22Rv1 (cell line): ENCODE measurements around the gene CDH2.

ENCODE experiments used
- H3K27ac ChIP-seq: fragments of 450-650 bp; 2 replicates; pipeline ENCODE4 v1.5.1; 2017
- ZFX ChIP-seq: fragments of 450-650 bp; IDR thresholded peaks from 2 replicates; pipeline ENCODE4 v1.6.1; 2017; ENCODE audit warnings: antibody characterized with exemption, borderline replicate concordance
- TF ChIP-seq, protein P1 (sequence below): fragments of 450-650 bp; IDR thresholded peaks from 2 replicates; pipeline ENCODE4 v1.5.1; 2017; ENCODE audit warnings: mild to moderate bottlenecking

Gene CDH2

DNA sequence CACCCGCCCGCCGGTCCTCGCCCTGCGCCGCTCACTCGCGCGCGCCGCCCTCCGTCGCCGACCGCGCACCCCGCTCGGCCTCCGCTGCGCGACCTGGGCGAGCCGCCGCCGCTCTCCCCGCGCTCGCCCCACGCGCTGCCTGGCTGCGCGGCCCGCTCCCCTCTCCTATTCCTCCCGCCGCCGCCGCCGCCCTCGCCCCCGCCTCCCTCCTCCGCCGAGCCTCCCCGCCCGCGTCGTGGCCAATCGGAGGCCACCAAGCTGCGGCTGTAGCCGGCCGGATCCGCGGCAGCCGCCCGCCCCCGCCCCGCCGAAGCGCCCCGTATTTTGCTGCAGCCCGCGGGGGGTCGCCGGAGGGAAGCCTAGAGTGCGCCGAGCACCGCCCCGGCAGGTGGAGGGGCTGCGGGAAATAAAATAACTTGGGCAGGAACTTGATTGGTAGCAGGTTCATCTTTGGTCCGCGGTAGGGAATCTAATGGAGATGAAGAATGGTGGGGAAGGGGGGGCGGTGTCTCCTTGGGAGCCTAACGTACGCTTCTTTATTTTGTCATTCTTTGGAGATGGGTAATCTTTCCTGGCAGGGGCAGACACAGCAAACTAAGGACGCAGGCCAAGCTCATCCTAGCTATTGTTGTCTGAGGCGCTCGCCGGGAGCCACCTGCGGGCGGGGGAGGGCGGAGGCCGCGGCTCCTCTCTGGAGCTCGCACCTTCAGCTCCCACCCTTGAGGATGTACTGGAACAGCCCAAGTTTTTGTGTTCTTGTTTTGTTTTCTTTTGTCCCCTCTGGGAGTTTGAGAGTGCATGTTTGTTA lies 1.1 kb upstream of the CDH2 start:
- H3K27ac ChIP-seq, result no peak overlapping the region
- TF ChIP-seq, protein P1, sequence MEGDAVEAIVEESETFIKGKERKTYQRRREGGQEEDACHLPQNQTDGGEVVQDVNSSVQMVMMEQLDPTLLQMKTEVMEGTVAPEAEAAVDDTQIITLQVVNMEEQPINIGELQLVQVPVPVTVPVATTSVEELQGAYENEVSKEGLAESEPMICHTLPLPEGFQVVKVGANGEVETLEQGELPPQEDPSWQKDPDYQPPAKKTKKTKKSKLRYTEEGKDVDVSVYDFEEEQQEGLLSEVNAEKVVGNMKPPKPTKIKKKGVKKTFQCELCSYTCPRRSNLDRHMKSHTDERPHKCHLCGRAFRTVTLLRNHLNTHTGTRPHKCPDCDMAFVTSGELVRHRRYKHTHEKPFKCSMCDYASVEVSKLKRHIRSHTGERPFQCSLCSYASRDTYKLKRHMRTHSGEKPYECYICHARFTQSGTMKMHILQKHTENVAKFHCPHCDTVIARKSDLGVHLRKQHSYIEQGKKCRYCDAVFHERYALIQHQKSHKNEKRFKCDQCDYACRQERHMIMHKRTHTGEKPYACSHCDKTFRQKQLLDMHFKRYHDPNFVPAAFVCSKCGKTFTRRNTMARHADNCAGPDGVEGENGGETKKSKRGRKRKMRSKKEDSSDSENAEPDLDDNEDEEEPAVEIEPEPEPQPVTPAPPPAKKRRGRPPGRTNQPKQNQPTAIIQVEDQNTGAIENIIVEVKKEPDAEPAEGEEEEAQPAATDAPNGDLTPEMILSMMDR, result peak; percentile 2; the same call in 1 of the 2 replicates
- no peak for TF ChIP-seq ZFX

DNA sequence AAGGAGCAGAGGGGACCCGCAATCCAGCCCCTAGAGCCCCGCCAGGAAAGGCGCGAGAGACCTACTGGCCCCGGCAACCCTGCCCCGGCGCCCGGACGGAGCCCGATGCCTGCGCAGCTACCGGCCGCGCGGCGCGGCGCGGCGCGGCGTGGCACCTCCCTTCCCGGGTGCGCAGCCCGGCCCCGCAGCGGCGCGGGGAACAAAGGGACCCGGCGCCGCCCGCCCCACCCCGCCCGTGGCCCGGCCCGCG lies 307 bp downstream of the CDH2 start:
- TF ChIP-seq, protein P1, result no peak
- no peak for TF ChIP-seq ZFX
- no peak overlapping the region for H3K27ac ChIP-seq

DNA sequence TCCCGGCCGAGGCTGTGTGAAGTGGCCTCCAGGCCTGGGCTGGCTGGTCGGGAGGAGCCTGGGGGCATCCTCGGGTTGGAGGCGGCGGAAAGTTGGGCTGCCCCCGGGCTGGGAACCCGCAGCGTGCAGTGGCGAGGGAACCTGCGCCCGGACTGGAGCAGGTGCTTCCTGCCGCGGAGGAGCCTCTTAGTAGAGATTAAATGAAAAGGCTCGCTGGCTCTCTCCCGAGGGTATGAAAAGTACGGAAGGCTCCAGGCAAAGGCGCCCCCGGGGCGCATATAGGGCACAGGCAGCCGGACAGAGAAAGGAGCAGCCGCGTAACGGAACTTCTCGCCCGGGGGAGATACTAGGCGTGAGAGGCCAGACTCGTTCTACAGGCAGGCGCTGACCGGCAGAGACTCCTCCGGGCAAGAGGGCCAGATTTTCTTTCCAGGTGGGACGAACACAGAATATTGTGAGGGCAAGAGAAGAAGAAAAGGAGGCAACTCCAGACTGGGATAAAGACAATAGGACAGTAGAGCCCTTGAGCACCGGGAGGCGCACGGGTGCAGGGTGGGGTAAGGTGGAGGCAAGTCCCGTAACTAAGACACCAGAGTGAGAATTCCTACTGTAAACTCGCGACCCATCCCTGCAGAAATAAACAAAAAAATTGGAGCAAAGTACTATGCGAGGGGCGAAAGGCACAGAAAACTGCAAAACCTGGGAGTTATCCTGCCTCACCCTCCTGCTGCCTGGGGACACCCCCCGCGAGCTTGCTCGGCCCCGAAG lies 816 bp downstream of the CDH2 start:
- TF ChIP-seq ZFX, result no peak
- TF ChIP-seq, protein P1, result no peak
- H3K27ac ChIP-seq, result no peak overlapping the region

DNA sequence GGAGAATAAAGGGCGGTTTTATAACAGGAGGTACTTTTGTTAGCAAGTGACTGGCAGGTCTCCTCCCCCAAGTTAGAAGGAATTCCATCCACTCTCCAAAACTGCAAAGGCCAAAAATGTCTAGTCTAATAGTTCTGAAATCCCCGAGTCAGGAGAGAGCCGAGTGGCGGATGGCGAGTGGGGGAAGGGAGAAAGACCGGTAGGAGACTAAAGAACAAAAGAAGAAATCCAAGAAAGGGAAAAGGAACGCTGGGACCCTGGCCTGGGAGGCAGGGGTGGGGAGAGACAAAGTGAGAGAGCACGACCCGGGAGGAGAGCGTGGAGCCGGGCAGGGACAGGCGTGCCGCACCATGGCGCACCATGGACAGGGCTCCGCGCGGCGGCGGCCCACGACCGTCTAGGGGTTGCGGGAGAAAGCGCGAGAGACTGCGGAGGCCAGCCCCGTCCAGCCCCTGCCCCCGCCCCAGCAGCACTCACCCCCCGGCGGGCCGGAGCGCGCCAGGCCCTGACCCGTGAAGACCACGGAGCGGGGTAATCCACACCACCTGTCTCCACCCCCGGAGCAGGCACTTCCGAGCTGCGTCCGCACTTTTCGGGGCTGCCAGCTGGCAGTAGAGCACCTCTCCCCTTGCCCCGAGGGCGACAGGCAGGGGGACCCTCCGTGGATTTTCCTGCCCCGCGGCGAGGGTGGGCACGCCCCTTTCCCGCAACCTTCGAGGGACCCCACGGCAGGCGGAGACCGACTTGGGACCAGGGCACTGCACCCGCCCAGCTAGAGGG lies 1.6 kb downstream of the CDH2 start:
- no peak for TF ChIP-seq ZFX
- TF ChIP-seq, protein P1, result no peak
- H3K27ac ChIP-seq, result no peak overlapping the region

DNA sequence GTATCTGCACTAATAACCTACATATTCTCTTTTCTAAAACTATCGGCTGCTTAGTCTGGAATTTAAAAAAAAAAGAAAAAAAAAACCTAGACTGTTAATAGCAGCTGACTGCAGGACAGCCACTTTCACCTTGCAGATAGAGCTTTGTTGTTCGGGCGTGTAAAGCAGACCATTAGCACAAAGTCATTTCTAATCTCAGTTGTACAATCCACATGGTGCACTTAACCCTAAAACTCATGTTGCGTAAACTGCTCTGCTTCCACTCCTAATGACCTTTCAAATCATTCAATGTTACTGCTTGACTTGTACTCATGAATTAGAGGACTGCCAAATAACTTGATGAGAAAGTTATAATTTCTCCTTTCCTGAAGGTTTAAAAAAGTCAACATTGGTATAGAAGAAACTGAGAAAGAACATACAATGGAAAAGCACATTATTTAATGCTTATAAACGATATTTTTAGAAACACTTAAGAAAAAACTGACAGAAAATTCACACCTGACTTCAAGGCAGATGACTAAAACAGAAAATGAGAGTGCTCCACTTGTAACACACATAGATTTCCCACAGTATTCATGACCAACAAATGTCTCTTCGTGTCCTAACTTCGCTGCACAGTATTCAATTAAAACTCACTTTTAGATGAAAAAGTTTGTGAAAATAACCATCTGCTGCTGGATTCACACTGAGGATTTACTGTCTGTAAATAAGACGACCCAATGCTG lies 2.6 kb downstream of the CDH2 start:
- TF ChIP-seq, protein P1, result no peak
- TF ChIP-seq ZFX, result no peak
- H3K27ac ChIP-seq, result no peak overlapping the region

DNA sequence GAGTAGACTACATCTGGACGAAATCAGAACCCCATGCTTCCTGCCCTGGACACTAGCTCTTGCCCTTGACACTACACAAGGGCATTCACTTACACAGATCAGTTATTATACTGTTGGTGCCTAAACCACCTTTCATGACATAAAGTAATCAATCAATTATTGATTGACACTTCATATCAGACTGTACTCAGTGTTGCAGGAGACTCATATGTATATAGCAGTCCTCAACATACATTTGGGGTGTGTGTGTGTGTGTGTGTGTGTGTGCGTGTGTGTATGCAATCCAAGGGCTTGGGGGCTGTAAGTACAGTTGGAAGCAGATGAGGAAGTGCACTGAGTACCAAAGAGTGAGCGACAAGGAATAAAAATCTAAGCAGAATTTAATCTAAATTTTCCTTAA lies 5.1 kb downstream of the CDH2 start:
- no peak overlapping the region for H3K27ac ChIP-seq
- TF ChIP-seq ZFX, result no peak
- TF ChIP-seq, protein P1, result no peak
